GM20431 (cell line): ENCODE data around the gene EBF3.

Source experiments
- in situ Hi-C: fragments of 300-500 bp; cut with MseI, MboI; formaldehyde crosslinking; loops from one replicate; pipeline ENCODE4 v1.15.0; 2020; ENCODE audit warnings: low sequenced_read_pairs; ENCODE audit not compliant: unreplicated experiment

The EBF3 gene

GRCh38 chr10:129814681-129815646 is 149.1 kb downstream of the EBF3 start:
- in situ Hi-C loops, result no loop called here

DNA sequence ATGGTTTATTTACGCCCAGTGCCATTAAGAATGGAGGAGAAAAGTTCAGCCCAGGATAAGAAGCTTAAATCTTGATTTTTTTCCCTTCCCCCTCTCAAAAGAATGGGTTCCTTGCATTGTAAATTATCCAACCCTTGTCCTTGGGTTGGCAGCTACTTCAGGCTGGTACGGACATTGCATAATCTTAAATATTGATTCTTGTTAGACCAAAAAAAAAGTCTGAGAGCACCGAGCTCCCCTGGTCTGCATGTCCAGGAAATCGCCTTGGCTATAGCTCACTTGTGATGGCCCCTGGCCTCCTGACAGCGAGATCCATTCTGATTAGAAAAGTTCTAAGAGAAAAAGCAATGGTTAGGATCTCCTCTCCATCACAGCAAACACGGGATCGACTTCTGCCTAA is 151.7 kb downstream of the EBF3 start:
- in situ Hi-C loops, result no loop called here

- in situ Hi-C loops, result no loop called here
Observed at GRCh38 chr10:129811208-129811607, 152.9 kb downstream of the EBF3 start.

DNA sequence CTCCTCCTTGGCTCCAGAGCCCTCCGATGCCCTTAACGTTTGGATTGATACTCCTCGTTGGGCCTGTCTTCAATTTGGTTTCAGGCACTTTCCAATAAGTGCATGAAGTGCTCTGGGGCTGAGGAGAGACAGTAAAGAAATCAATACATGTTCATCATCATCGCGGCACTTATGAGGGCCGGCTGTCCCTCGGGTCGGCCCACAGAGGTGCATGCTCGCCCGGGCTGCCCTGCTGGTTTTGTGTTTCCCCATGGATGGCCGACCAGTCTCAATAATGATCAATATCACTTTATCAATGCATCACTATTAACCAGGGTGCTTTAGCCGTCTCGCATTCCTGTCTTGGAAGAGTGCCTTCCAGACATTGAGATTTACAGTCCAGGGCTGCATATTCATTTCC is 154.2 kb downstream of the EBF3 start:
- in situ Hi-C loops, result no loop called here

DNA sequence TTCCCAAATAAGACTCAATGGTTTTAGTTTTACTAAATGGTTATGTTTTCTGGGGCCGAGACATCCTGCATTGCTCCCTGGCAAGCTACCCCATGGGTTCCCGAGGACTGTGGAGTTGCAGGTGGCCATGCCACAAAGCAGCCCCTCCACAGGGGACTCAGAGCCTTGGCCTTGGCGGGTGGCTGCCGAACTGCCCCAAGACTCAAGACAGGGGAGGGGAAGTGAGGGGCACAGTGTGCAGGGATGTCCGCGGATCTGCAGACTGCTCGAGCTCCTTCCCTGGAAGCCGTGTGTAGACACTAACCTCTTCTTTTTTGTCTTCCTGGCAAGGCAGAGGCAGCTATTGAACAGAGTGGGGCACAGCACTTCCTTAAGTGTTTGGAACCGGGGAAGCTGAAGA is 154.6 kb downstream of the EBF3 start:
- in situ Hi-C loops, result no loop called here

DNA sequence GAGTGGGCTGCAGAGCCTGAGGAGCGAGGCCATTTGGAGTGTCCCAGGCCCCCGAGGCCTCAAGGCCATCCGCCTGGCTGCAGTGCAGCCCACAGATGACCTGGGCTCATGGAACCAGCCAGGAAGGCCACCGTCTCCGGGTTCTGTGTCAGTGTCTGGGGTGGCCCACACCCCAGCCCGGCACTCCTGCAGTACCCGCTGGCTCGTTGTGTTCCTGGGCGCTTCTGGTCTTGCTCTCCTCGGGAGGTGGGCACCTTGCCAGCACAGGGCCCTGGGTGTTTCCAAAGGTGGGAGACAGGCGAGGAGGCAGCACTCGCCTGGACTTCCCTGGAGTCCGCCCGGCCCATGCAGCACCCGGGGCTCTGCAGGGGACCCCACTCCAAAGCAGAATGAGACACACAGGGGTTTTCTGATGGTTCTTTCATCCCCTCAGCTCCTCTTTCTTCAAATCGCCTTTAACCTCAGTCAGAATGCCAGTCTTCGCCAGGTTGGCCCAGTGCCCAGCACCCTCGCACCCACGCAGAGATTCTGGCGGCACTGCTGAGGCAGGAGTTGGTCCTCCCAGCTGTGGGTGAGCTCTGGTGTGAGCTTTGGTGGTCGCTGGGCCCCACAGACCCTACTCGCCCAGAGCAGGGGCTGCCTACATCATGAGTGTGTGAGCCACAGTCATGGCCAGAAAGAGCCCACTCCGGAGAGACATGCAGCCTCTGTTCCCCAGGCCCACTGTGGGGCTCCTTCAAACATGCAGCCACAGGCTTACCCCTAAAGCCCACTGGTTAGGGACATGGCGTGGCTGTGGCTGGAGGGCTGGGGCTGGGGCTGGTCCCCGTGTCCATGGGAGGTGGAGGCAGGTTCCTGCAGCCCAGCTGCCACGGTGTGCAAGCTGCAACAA is 155.7 kb downstream of the EBF3 start:
- in situ Hi-C loops, result no loop called here

DNA sequence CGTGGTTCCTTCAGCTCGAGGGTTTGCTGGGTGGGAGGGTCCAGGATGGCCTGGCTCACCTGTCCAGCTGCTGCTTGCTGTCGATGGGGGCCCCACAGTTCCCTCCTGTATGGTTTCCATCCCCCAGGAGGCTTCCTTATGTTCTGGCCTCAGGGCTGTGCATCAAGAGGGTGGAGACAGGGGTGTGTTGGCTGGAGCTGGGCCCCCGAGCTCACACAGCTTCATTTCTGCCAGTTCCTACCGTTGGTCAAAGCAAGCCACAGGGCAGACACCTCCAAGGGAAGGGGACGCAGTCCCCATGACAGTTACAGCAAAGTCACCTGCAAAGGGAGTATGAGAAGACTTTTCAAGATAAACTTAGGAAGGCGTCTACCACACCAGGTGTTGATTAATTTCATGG is 156.9 kb downstream of the EBF3 start:
- in situ Hi-C loops, result no loop called here

DNA sequence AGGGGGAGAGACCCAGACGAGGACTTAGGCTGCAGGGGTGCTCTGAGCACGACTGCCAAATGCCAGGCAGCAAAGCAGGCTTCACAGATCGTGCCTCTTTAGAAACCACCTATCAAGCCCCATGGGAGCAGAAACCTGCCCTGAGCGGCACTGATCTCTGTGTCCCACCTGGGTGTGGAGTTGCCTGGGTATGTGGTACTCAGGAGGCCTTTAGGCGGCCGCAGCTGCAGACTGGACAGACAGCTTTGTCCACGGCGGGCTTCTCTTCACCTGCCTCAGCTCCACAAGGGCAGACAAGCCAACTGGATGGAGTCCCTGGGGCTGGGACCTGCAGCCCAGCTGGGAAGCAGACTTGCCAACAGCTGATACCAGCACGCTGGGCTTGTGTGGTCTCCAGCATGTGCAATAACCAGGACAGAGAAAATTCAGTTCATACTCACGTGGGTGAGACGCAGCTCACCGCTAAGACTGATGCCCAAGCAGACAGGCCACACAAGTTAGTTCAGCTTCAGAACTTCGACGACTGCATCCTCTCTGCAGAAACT is 163.2 kb downstream of the EBF3 start:
- in situ Hi-C loops, result no loop called here

GRCh38 chr10:129799942-129800341 is 164.1 kb downstream of the EBF3 start:
- in situ Hi-C loops, result no loop called here

DNA sequence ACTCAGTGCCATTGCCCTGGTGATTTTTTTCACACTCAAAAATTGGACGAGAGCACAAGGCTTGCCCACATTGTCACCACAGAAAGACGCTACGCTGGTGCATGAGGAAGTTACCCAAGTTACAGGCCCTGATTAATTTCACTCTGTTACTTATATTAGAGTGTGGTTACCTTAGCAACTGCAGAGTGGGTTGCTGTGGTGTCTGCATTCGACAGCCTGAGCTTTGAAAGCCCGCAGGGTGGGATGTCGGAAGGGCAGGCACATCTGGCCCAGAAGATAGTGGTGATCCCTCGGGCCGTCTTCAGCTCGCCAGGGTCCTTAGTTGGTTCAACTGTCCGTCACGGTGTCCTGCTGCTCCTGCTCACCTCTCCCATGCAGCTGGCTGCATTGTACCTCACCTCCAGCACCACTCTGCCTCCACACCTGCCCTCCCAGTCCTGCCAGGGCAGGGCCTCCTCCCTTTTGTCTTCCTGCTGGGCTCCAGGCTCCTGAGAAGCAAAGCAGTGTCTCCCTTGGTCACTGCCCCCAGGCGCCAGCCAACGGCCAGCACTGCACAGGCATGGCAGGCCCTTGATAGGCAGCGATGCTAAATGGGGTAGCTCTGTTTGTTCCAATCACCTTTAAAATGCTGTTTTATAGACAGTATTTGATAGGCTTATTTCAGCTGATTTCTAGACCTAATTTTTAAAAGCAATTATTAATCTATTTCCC is 167.2 kb downstream of the EBF3 start:
- in situ Hi-C loops, result no loop called here

DNA sequence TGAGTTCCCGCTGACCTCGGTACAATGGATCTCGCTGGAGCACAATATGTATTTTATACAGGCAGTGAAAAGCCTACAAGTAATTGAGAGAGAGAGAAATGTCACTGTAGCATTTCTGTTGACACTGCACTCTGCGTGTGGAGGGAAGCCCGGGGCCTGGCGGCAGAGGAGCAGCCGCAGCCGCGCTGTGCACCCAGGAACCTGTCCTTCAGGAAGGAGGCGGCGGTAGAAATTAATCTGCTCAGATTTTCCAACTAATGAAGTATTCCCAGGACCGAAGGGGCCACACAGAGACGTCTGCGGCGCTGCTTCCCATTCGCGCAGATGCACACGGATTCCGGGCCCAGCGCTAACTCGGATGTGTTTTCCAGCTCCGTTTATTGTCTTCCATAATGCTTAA is 170.1 kb downstream of the EBF3 start:
- in situ Hi-C loops, result no loop called here

- in situ Hi-C loops, result no loop called here
Observed at GRCh38 chr10:129793479-129793878, 170.6 kb downstream of the EBF3 start.

- in situ Hi-C loops, result no loop called here
Observed at GRCh38 chr10:129792864-129793263, 171.2 kb downstream of the EBF3 start.

DNA sequence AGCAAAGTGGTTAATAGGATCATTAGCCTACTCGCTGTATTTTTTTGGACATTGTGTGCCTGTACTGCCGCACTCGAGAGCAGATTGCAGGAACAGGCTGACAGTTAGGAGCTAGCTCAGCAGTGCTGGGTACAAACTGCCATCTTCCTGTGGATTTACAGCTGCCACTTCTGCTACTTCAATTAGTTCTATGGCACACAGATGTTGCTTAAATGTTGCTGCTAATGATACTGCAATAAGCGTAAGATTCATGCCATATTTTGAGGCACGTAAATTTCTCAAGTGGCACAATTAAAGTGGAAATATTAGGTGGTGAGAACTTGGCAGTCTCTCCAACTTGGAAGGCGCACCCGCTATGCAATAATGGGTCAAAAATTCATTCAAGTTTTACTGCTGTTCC is 171.9 kb downstream of the EBF3 start:
- in situ Hi-C loops, result no loop called here

GRCh38 chr10:129790715-129791446 is 173.2 kb downstream of the EBF3 start:
- in situ Hi-C loops, result no loop called here

- in situ Hi-C loops, result no loop called here
Observed at GRCh38 chr10:129788215-129788614, 175.9 kb downstream of the EBF3 start.

- in situ Hi-C loops, result no loop called here
Observed at GRCh38 chr10:129787557-129787956, 176.5 kb downstream of the EBF3 start.

DNA sequence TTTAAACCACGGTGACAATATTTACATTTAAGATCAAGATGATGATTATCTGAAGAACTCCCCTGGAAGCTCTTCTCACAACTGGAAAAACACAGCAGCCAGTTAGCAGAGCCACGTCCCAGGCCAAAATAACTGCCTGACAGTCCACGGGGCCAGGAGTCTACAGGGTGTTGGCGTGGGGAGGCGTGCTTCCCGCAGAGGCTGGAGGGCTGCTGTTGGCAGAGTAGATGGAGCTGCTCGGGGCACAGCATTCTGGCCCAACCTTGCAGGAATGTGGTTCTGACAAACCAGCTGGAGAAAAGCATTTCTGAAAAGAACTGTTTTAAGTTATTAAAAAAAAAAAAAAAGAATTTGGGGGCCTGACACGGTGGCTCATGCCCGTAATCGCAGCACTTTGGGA is 177.9 kb downstream of the EBF3 start:
- in situ Hi-C loops, result no loop called here

DNA sequence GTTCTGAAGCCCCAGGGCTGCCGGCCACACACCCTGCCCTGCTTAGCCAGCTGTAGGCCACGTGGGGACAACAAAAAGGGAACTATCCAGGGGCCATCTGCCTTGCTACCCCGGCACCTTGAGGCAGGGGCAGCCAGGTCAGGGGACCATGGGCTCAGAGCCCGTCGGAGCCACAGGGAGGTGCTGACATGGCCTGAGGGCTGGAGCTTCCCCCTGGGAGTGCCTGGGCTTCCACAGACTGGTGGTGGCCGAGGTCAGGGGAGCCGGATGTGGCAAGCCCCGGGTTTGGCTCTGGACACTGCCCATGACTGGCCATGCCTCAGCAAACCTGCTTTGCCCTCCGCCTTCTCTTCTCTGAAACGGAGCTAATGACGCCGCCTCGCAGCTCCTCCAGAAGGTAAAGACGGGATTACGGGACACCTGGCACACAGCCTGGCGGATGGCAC is 178.5 kb downstream of the EBF3 start:
- in situ Hi-C loops, result no loop called here
